ENCODE data around the gene EMX2. TPM values are rescaled to one million over a fixed set of nuclear protein-coding genes. Genes with fewer than 3 reads are reported as not detected.

The EMX2 gene
- total and polyA plus RNA-seq, 12 donors = 0.13 to 0.59 (median 0.15) TPM; not detected in 7

DNA sequence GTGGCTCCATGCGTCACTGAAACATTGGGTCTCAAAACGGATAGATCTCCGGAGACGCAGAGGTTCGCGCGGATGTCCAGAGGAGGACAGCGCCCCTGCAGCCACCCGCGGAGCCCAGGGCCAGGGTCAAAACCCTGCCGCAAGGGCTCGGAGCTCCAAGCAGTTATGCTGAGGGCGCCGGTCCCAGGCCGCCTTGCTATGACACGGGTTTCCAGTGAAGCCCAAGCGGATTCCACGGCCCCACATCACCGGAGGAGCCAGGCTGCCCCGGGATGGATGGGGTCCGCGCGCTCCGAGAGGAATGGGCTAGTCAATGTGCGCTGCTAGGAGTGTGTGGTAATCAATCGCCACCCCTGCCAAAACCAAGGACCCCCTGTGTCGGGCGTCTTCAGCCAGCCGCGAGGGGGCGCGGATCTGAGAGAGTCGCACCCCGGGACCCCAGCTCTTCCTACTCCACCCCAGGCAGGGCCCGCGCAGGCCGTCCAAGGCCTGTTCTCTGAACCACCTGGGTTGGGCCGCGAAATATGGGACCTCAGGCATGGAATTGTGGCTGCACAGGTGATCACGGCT, 5.6 kb upstream of the EMX2 start:
- Histone ChIP-seq H3K27ac (no peak overlapping the region), H3K4me1 (peaks cover 4 to 44% (median 24%) of the 10 kb centered on the region in 9 donors), H3K9me3 (no peaks in the 10 kb centered on the region), H3K36me3 (no peaks in the 10 kb centered on the region), H3K4me3 (no peak overlapping the region), H3K27me3 (peaks cover 54 to 100% (median 99%) of the 10 kb centered on the region in 7 donors)
- TF ChIP-seq, protein P1, sequence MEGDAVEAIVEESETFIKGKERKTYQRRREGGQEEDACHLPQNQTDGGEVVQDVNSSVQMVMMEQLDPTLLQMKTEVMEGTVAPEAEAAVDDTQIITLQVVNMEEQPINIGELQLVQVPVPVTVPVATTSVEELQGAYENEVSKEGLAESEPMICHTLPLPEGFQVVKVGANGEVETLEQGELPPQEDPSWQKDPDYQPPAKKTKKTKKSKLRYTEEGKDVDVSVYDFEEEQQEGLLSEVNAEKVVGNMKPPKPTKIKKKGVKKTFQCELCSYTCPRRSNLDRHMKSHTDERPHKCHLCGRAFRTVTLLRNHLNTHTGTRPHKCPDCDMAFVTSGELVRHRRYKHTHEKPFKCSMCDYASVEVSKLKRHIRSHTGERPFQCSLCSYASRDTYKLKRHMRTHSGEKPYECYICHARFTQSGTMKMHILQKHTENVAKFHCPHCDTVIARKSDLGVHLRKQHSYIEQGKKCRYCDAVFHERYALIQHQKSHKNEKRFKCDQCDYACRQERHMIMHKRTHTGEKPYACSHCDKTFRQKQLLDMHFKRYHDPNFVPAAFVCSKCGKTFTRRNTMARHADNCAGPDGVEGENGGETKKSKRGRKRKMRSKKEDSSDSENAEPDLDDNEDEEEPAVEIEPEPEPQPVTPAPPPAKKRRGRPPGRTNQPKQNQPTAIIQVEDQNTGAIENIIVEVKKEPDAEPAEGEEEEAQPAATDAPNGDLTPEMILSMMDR (IDR thresholded peaks at IDR 0.05) = no peak
- ATAC-seq (no peak), DNase-seq (no peak)
- intact Hi-C loops (cut with DNase I) = loop anchor here (2.0 to 10.0 kb wide), 5 partner anchors 568 to 708 kb away; no protein-coding TSS in a partner anchor
- WGBS, 2 donors = 4 to 6% methylated on average over 40 of the region's 40 CpGs

DNA sequence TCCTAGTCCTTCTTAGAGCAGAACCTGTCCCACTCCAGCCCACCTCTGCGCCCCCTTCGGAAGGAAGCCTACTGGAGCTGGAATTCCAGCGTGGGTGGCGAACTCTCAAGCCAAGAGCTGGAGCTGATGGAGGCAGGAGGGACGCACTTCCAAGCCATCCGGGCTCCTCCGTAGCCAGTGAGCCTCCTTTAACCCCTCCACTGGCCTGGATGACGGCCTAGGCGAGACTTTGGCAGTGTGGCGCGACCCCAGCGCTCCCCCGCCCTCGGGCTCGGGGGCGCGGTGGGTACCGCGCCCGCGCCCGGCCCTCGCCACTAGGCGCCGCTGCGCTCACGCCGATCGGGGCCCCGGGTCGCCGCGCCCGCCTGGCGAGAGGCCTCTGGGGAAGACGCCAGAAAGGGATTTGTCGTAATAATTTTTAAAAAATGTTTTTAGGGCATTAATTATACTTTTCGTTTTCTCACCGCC, 5.1 kb upstream of the EMX2 start:
- Histone ChIP-seq H3K27me3 (peaks cover 59 to 100% (median 99%) of the 10 kb centered on the region in 7 donors), H3K4me3 (peak overlapping the region in 5 of 10 donors; percentile 12 to 25 (median 19)), H3K4me1 (peaks cover 4 to 48% (median 29%) of the 10 kb centered on the region in 9 donors), H3K36me3 (no peaks in the 10 kb centered on the region), H3K9me3 (no peaks in the 10 kb centered on the region), H3K27ac (no peak overlapping the region)
- 3 to 4% methylated on average over 39 of the region's 39 CpGs for WGBS, 2 donors
- ATAC-seq = peak; percentile 54 to 80 (median 66)
- TF ChIP-seq, protein P1 (IDR thresholded peaks at IDR 0.05) = peak; percentile 32 to 83 (median 63)
- intact Hi-C loops (cut with DNase I) = loop anchor here (2.0 to 10.0 kb wide), 5 partner anchors 567 to 707 kb away; no protein-coding TSS in a partner anchor
- peak in 1 of 2 donors; percentile 44 for DNase-seq

DNA sequence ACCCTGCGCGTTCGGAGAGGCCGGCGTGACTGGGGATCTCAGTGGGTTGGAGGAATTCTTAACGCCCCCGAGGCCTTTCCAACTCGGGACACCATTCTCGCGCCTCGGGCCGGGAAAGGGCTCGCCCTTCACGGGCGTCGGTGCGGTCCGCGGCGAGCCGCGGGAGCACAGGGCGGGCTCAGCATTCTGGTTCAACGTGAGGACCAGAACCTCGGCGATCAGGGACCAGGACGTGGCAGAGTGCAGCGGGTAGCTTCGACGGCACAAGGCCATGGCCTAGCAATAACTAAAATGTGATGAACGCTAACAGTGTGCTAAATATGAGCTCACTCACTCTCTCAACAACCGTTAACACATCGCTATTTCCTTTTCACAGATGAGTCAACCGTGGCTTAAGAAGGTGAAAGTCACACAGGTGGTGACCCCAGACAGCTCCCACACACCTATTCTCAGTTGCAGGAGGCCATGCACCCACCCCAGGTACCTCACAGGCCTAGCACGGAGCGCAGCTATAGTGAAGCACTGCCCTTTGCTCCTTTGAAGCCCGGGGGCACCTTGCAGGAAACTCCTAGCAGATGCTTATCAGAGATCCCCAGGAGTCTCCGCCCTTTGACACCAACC, 4.5 kb upstream of the EMX2 start:
- H3K36me3 ChIP-seq = no peaks in the 10 kb centered on the region
- TF ChIP-seq, protein P1 (IDR thresholded peaks at IDR 0.05) = no peak
- DNase-seq = no peak
- peaks cover 59 to 100% (median 98%) of the 10 kb centered on the region in 7 donors for H3K27me3 ChIP-seq
- peak in 2 of 8 donors; percentile 10 to 23 for ATAC-seq
- WGBS, 2 donors = 9 to 13% methylated on average over 38 of the region's 38 CpGs
- H3K4me1 ChIP-seq = peaks cover 4 to 46% (median 34%) of the 10 kb centered on the region in 9 donors
- no peak overlapping the region for H3K27ac ChIP-seq
- peak overlapping the region in 5 of 10 donors; percentile 12 to 25 (median 19) for H3K4me3 ChIP-seq
- intact Hi-C loops (cut with DNase I) = loop anchor here (2.0 to 10.0 kb wide), 5 partner anchors 567 to 707 kb away; no protein-coding TSS in a partner anchor
- no peaks in the 10 kb centered on the region for H3K9me3 ChIP-seq

DNA sequence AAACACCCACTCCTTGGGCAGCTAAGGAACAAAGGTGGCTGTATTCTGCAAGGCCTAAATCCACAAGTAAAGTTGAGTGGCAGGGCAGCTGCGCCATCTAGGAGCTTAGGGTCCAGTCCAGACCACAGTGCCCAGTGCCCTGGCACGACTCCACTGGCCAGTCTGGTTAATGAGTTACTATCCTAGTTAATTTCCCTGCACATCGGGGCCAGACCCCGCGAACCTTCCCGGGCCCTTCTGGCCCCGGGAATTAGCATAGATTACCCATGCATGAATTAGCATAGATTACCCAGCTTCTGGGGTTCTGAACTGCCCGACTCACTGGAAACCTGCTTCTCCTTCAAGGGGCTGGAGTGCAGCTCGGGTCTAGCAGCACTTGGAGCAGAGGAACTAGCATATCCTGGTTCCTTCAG, 3.2 kb upstream of the EMX2 start:
- 19 to 31% methylated on average over 9 of the region's 9 CpGs for WGBS, 2 donors

More for the DNA sequence above, 3.2 kb upstream of the EMX2 start:
- Histone ChIP-seq H3K4me3 (no peak overlapping the region), H3K36me3 (no peaks in the 10 kb centered on the region), H3K4me1 (peaks cover 7 to 55% (median 39%) of the 10 kb centered on the region in 9 donors), H3K9me3 (no peaks in the 10 kb centered on the region), H3K27me3 (peaks cover 59 to 100% (median 99%) of the 10 kb centered on the region in 7 donors), H3K27ac (no peak overlapping the region)
- TF ChIP-seq, protein P1 (IDR thresholded peaks at IDR 0.05) = no peak
- ATAC-seq = no peak
- no peak for DNase-seq
- intact Hi-C loops (cut with DNase I) = loop anchor here in 8 of 10 donors (5.0 to 10.0 kb wide), 4 partner anchors 565 to 705 kb away; no protein-coding TSS in a partner anchor

Measured in heart right ventricle (tissue), 16 donors.